Measurements from ENCODE around the gene ASTN2. TPM values are rescaled to one million over a fixed set of nuclear protein-coding genes. Genes with fewer than 3 reads are reported as not detected.

The ASTN2 gene
- total RNA-seq, 1 donor from 2014 or later, result 13.6 TPM

GRCh38 chr9:116809656-116810055, 605.2 kb downstream of the ASTN2 start:
- no peak for FAIRE-seq

GRCh38 chr9:116806075-116806474, 608.8 kb downstream of the ASTN2 start:
- no peaks in the 10 kb centered on the region for H3K27me3 Mint-ChIP-seq (ENCODE audit: low read depth, unreplicated experiment)
- H3K4me1 ChIP-seq (ENCODE audit: insufficient read depth, low read length), result no peaks in the 10 kb centered on the region
- H3K9ac ChIP-seq (ENCODE audit: low read length), result no peak overlapping the region
- no peaks in the 10 kb centered on the region for H3K36me3 Mint-ChIP-seq (ENCODE audit: low read depth, unreplicated experiment)
- peaks cover 2% of the 10 kb centered on the region for H3K4me1 Mint-ChIP-seq (ENCODE audit: low read depth, unreplicated experiment)
- no peaks in the 10 kb centered on the region for H4K20me1 ChIP-seq (ENCODE audit: insufficient read depth, low read length)
- H3K27ac ChIP-seq (ENCODE audit: low read depth, low read length), result no peak overlapping the region
- H3K79me2 ChIP-seq (ENCODE audit: insufficient read depth, low read length), result no peaks in the 10 kb centered on the region
- H3K4me3 ChIP-seq (ENCODE audit: insufficient read depth, low read depth, low read length), result no peak overlapping the region
- no peak for DNase-seq (ENCODE audit: low read depth)
- H3K36me3 ChIP-seq (ENCODE audit: insufficient read depth, low read length), result no peaks in the 10 kb centered on the region
- TF ChIP-seq CTCF (IDR thresholded peaks at IDR 0.05; ENCODE audit: insufficient read depth, low read depth, low read length) (no peak), EZH2 (IDR thresholded peaks at IDR 0.05; ENCODE audit: insufficient read depth, low read length) (no peak)
- no peak overlapping the region for H3K4me2 ChIP-seq (ENCODE audit: low read length)
- H3K27ac Mint-ChIP-seq (ENCODE audit: unreplicated experiment), result no peak overlapping the region
- H3K4me3 Mint-ChIP-seq (ENCODE audit: unreplicated experiment), result no peak overlapping the region
- no peaks in the 10 kb centered on the region for H3K27me3 ChIP-seq (ENCODE audit: insufficient read depth, low read length)
- H2AFZ ChIP-seq (ENCODE audit: low read depth, low read length), result no peak overlapping the region
- H3K9me3 ChIP-seq (ENCODE audit: insufficient read depth, low read depth, low read length), result no peaks in the 10 kb centered on the region
- no peak for FAIRE-seq
- no peaks in the 10 kb centered on the region for H3K9me3 Mint-ChIP-seq (ENCODE audit: unreplicated experiment)

More at GRCh38 chr9:116809656-116810055, 605.2 kb downstream of the ASTN2 start:
- Histone ChIP-seq H3K4me2 (ENCODE audit: low read length) (no peak overlapping the region), H4K20me1 (ENCODE audit: insufficient read depth, low read length) (no peaks in the 10 kb centered on the region), H3K36me3 (ENCODE audit: insufficient read depth, low read length) (no peaks in the 10 kb centered on the region), H2AFZ (ENCODE audit: low read depth, low read length) (no peak overlapping the region), H3K9ac (ENCODE audit: low read length) (no peak overlapping the region), H3K4me1 (ENCODE audit: insufficient read depth, low read length) (peaks cover 6% of the 10 kb centered on the region), H3K27ac (ENCODE audit: low read depth, low read length) (no peak overlapping the region), H3K27me3 (ENCODE audit: insufficient read depth, low read length) (no peaks in the 10 kb centered on the region), H3K79me2 (ENCODE audit: insufficient read depth, low read length) (no peaks in the 10 kb centered on the region), H3K9me3 (ENCODE audit: insufficient read depth, low read depth, low read length) (no peaks in the 10 kb centered on the region), H3K4me3 (ENCODE audit: insufficient read depth, low read depth, low read length) (no peak overlapping the region)
- H3K27me3 Mint-ChIP-seq (ENCODE audit: low read depth, unreplicated experiment), result no peaks in the 10 kb centered on the region
- no peak for TF ChIP-seq EZH2 (IDR thresholded peaks at IDR 0.05; ENCODE audit: insufficient read depth, low read length)
- no peak for DNase-seq (ENCODE audit: low read depth)
- no peaks in the 10 kb centered on the region for H3K9me3 Mint-ChIP-seq (ENCODE audit: unreplicated experiment)
- H3K4me3 Mint-ChIP-seq (ENCODE audit: unreplicated experiment), result no peak overlapping the region
- H3K4me1 Mint-ChIP-seq (ENCODE audit: low read depth, unreplicated experiment), result peaks cover 13% of the 10 kb centered on the region
- H3K27ac Mint-ChIP-seq (ENCODE audit: unreplicated experiment), result no peak overlapping the region
- no peaks in the 10 kb centered on the region for H3K36me3 Mint-ChIP-seq (ENCODE audit: low read depth, unreplicated experiment)

- Histone ChIP-seq H4K20me1 (ENCODE audit: insufficient read depth, low read length) (no peaks in the 10 kb centered on the region), H2AFZ (ENCODE audit: low read depth, low read length) (no peak overlapping the region), H3K79me2 (ENCODE audit: insufficient read depth, low read length) (no peaks in the 10 kb centered on the region), H3K36me3 (ENCODE audit: insufficient read depth, low read length) (no peaks in the 10 kb centered on the region), H3K4me3 (ENCODE audit: insufficient read depth, low read depth, low read length) (no peak overlapping the region), H3K27ac (ENCODE audit: low read depth, low read length) (no peak overlapping the region), H3K9me3 (ENCODE audit: insufficient read depth, low read depth, low read length) (no peaks in the 10 kb centered on the region), H3K27me3 (ENCODE audit: insufficient read depth, low read length) (no peaks in the 10 kb centered on the region), H3K4me2 (ENCODE audit: low read length) (no peak overlapping the region), H3K9ac (ENCODE audit: low read length) (no peak overlapping the region), H3K4me1 (ENCODE audit: insufficient read depth, low read length) (no peaks in the 10 kb centered on the region)
- H3K27me3 Mint-ChIP-seq (ENCODE audit: low read depth, unreplicated experiment), result no peaks in the 10 kb centered on the region
- H3K36me3 Mint-ChIP-seq (ENCODE audit: low read depth, unreplicated experiment), result no peaks in the 10 kb centered on the region
- TF ChIP-seq CTCF (IDR thresholded peaks at IDR 0.05; ENCODE audit: insufficient read depth, low read depth, low read length) (no peak), EZH2 (IDR thresholded peaks at IDR 0.05; ENCODE audit: insufficient read depth, low read length) (no peak)
- FAIRE-seq (no peak), DNase-seq (ENCODE audit: low read depth) (no peak)
- no peak overlapping the region for H3K4me3 Mint-ChIP-seq (ENCODE audit: unreplicated experiment)
- peaks cover 5% of the 10 kb centered on the region for H3K4me1 Mint-ChIP-seq (ENCODE audit: low read depth, unreplicated experiment)
- no peak overlapping the region for H3K27ac Mint-ChIP-seq (ENCODE audit: unreplicated experiment)
- peaks cover 2% of the 10 kb centered on the region for H3K9me3 Mint-ChIP-seq (ENCODE audit: unreplicated experiment)
These were observed 614.0 kb downstream of the ASTN2 start for GRCh38 chr9:116800885-116801284.
